HG03469 (cell line): ENCODE results near the gene FMN2.
"Not testable (repeated sequence)": the region's sequence is repeated elsewhere in the genome, so short reads cannot be mapped to it uniquely, and the experiment has no call there.

Source experiments
- ATAC-seq: cut with Tn5 transposase; IDR thresholded peaks from one replicate; pipeline ENCODE4 v1.9.1; 2021; ENCODE audit warnings: mild to moderate bottlenecking, moderate library complexity, moderate number of reproducible peaks; ENCODE audit not compliant: unreplicated experiment

The FMN2 gene

GRCh38 chr1:240304466-240304865 lies 212.8 kb downstream of the FMN2 start:
- no peak for ATAC-seq

DNA sequence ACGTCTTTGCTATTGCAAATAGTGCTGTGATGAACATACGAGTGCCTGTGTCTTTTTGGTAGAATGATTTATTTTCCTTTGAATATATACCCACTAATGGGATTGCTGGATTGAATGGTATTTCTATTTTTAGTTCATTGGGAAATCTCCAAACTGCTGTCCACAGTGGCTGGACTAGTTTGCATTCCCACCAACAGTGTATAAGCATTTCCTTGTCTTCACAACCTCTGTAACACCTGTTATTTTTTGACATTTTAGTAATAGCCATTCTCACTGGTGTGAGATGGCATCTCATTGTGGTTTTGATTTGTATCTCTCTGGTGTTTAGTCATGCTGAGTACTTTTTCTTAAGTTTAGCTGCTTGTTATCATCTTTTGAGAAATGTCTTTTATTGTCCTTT lies 215.0 kb downstream of the FMN2 start:
- ATAC-seq: no peak

DNA sequence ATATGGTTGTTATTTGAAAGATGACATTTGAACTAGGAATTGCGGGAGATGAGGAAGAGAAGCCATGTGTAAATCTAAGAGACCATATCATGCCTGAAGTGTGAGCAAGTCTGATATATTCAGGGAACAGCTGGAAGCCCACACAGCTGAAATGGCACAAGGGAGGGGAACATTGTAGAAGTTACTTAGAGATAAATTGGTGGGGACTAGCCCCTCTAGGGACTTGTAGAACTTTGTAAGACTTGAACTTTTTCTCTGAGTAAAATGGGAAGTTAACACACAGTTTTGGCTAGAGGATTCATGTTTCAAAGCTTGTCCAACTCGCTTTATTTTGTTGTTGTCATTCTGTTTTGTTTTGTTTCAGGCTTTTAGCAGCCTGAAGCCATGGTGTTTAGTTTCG lies 216.4 kb downstream of the FMN2 start:
- no peak for ATAC-seq

GRCh38 chr1:240309769-240310168 lies 218.1 kb downstream of the FMN2 start:
- no peak for ATAC-seq

- no peak for ATAC-seq
Observed at GRCh38 chr1:240310226-240310925, 218.7 kb downstream of the FMN2 start.

GRCh38 chr1:240312872-240313271 lies 221.2 kb downstream of the FMN2 start:
- no peak for ATAC-seq

DNA sequence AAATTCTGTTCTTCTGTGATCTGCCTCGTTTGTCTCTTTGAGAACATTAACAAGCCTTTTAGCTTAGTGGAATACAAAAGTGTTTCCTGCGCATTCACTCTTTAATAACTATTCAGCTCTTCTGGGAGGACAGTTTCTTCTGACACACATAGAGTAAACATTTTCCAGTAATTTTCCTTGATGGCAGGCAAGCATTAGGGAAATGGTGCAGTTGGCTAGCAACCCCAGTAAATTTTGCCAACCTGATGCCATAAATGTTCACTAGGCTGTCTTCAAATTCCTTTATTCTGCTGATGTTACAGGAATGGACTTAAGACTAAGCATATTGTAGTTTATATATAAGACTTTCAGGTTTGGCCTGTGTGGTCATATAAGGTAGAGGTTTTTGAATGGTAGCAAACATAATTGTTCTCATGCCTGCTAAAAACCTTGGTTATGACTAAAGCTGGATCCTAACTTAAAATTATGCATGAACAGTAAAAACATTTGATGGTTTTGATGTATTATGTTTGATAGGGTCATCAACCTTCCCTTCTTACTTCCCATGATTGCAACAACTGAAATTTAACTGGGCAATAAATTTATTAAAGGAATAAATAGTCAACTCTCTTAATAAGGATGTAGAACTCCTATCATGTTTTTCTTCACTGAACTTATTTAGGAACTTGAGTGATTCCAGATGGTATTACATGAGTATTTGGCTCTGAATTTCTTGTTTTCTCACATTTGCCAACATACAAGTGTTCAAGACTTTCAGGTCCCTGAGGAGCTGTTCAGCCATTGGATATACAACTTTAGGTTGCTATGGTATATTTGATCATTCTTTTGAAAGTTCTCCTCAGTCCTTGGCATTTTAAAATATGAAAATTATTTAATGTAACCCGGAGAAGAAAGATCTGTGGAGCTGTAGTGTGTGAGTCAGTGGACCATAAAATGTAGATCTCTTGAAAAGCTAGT lies 223.4 kb downstream of the FMN2 start:
- no peak for ATAC-seq

- ATAC-seq: no peak
Observed at GRCh38 chr1:240319998-240320397, 228.3 kb downstream of the FMN2 start.

GRCh38 chr1:240320659-240321058 lies 229.0 kb downstream of the FMN2 start:
- no peak for ATAC-seq

- no peak for ATAC-seq
Observed at GRCh38 chr1:240322943-240323342, 231.3 kb downstream of the FMN2 start.

- ATAC-seq: not testable (repeated sequence)
Observed at GRCh38 chr1:240328382-240328781, 236.7 kb downstream of the FMN2 start.

DNA sequence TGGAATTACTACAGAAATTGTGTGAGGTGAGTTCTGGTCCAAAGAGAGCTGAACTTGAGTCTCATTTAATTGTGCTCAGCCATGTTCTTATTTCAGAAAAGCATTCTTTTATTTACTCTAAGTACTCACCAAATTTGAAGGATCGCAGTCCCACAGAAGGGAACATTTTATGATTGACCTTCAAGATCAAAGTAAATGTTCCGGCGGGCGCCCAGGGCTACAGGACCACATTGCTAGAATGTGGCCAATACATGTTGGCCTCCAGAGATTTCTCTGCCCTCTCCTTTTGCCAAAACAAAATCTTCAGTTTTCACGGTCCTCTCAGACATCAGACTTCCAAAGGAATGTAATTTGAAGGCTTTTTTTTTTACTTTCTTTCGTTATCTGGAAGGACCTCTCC lies 237.8 kb downstream of the FMN2 start:
- no peak for ATAC-seq

GRCh38 chr1:240332672-240333071 lies 241.0 kb downstream of the FMN2 start:
- no peak for ATAC-seq

- no peak for ATAC-seq
Observed at GRCh38 chr1:240337781-240338180, 246.1 kb downstream of the FMN2 start.

GRCh38 chr1:240338837-240339236 lies 247.2 kb downstream of the FMN2 start:
- ATAC-seq: no peak

- no peak for ATAC-seq
Observed at GRCh38 chr1:240341365-240342250, 249.9 kb downstream of the FMN2 start.

- no peak for ATAC-seq
Observed at GRCh38 chr1:240342251-240342625, 250.6 kb downstream of the FMN2 start.

DNA sequence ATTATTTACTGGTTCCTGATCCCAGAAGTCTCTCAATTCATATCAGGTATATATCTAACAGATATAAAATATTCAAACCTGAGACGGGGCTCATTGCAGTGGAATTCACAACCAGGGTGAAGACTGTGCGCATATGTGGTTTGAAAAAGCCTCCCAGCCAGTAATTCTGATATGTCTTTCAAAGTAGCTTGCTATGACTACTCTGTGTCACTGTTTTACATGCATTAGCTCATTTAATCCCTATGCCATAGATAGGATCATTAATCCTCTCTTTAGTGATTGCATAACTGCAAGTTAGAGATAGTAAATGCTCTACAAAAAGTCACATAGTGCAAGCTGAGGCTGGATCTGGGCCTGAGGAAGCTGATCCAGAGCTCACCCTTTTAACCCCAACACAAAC lies 251.4 kb downstream of the FMN2 start:
- ATAC-seq: no peak

DNA sequence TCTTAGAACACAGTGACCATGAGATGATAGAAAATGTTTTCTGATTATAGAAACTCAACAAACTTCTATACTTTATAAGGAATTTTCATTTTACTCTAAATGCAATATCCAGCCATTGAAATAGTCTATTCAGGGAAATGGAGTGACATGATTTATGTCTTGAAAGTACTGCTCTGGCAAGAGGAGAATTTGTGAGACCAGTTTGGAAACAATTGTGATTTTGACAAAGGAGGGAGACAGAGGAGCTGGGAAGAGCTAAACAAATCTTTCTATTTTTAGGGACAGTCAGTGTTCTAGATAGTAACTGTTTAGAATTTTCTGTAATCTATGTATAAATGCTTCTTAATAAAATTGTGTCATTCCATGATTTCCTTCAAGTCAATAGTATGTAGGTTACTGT lies 252.3 kb downstream of the FMN2 start:
- ATAC-seq: no peak

DNA sequence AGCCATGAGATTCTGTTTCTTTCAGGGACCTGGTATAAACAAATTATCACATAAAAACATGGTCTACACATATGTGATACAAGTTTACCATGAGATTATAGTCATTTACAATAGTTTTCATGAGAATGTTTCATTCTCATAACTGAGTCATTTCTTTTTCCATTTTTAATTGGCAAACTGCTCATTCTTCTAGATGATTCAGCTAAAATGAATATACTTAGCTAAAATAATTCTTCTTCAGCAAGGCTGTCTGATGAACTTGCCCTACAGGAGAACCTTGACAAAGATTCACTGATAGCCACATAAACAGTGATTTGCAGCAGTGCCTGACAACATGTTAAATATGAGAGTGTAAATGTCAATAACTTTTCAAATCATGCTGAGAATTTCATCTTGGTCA lies 253.2 kb downstream of the FMN2 start:
- ATAC-seq: no peak

GRCh38 chr1:240349695-240350094 lies 258.0 kb downstream of the FMN2 start:
- no peak for ATAC-seq
